ENCODE data around the gene GPRIN3.

DNA sequence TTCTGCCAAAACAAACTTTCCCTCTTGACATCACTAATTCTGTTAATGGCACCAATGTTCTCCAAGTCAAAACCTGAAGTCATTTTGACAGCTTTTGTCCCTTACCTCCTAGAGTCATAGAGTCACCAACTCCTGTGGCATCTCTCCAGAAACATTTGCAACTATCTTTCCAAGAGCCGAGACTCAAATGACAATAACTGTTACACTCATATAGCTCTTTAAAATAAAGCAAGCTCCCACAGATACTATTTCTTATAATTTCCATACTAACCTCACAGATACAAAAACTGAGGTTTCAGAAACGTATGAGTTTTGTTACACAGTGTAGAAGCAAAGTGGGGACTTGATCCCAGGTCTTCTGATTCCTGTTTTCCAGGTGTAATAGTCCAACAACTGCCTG lies 18.3 kb downstream of the GPRIN3 start:
- TF ChIP-seq EZH2 (IDR thresholded peaks at IDR 0.05; ENCODE audit: insufficient read depth, poor library complexity, severe bottlenecking) (no peak), EZH2phosphoT487 (IDR thresholded peaks at IDR 0.05; ENCODE audit: insufficient read depth, low read depth) (no peak)

Measured in GM23248 (cell line).